GM19025 (cell line): ENCODE results near the gene METTL2A.
A peak's percentile ranks its signal among the peaks of the same experiment; 100 is the strongest.
"Not testable (repeated sequence)": the region's sequence is repeated elsewhere in the genome, so short reads cannot be mapped to it uniquely, and the experiment has no call there.

Experiments used
- ATAC-seq: cut with Tn5 transposase; IDR thresholded peaks from one replicate; pipeline ENCODE4 v1.9.1; 2021; ENCODE audit warnings: mild to moderate bottlenecking, low read depth, moderate library complexity; ENCODE audit not compliant: unreplicated experiment

METTL2A gene

GRCh38 chr17:62423647-62424461, at the start of gene METTL2A:
Gene METTL2A (plus strand): TSS chr17:62423897. CDS start chr17:62423903, 6 bp downstream.
- ATAC-seq, result peak; percentile 86

GRCh38 chr17:62380253-62380652, 43.4 kb upstream of the METTL2A start, which contains the start of gene EFCAB3:
Gene EFCAB3 (plus strand): TSS chr17:62380553. CDS start chr17:62382980, 2,427 bp downstream.
- ATAC-seq, result no peak

- no peak for ATAC-seq
These were observed 42.1 kb upstream of the METTL2A start for GRCh38 chr17:62381561-62381960.

GRCh38 chr17:62388856-62389255, 34.8 kb upstream of the METTL2A start:
- no peak for ATAC-seq

GRCh38 chr17:62392908-62393307, 30.8 kb upstream of the METTL2A start:
- no peak for ATAC-seq

- ATAC-seq, result no peak
These were observed 24.8 kb upstream of the METTL2A start for GRCh38 chr17:62398891-62399290.

GRCh38 chr17:62405451-62405850, 18.2 kb upstream of the METTL2A start:
- ATAC-seq, result no peak

- ATAC-seq, result not testable (repeated sequence)
These were observed 10.6 kb upstream of the METTL2A start for GRCh38 chr17:62413090-62413489.

GRCh38 chr17:62426214-62426613, 2.5 kb downstream of the METTL2A start:
- not testable (repeated sequence) for ATAC-seq

GRCh38 chr17:62435251-62435650, 11.6 kb downstream of the METTL2A start:
- ATAC-seq, result not testable (repeated sequence)

- not testable (repeated sequence) for ATAC-seq
These were observed 17.5 kb downstream of the METTL2A start for GRCh38 chr17:62441181-62441580.

GRCh38 chr17:62444063-62444462, 20.4 kb downstream of the METTL2A start:
- no peak for ATAC-seq

GRCh38 chr17:62445791-62446190, 22.1 kb downstream of the METTL2A start:
- not testable (repeated sequence) for ATAC-seq

- not testable (repeated sequence) for ATAC-seq
These were observed 28.5 kb downstream of the METTL2A start for GRCh38 chr17:62452195-62452594.

GRCh38 chr17:62453041-62453440, 29.3 kb downstream of the METTL2A start:
- ATAC-seq, result not testable (repeated sequence)

- ATAC-seq, result not testable (repeated sequence)
These were observed 30.0 kb downstream of the METTL2A start for GRCh38 chr17:62453656-62454055.

- ATAC-seq, result peak; percentile 37
These were observed 30.4 kb downstream of the METTL2A start for GRCh38 chr17:62454111-62454510.

GRCh38 chr17:62456016-62456415, 32.3 kb downstream of the METTL2A start:
- ATAC-seq, result no peak

GRCh38 chr17:62458483-62458882, 34.8 kb downstream of the METTL2A start:
- not testable (repeated sequence) for ATAC-seq

- ATAC-seq, result not testable (repeated sequence)
These were observed 40.7 kb downstream of the METTL2A start for GRCh38 chr17:62464422-62464821.

GRCh38 chr17:62465271-62465670, 41.6 kb downstream of the METTL2A start:
- not testable (repeated sequence) for ATAC-seq
